ENCODE results near the gene MTRR.
A peak's percentile ranks its signal among the peaks of the same experiment; 100 is the strongest.

MTRR gene

DNA sequence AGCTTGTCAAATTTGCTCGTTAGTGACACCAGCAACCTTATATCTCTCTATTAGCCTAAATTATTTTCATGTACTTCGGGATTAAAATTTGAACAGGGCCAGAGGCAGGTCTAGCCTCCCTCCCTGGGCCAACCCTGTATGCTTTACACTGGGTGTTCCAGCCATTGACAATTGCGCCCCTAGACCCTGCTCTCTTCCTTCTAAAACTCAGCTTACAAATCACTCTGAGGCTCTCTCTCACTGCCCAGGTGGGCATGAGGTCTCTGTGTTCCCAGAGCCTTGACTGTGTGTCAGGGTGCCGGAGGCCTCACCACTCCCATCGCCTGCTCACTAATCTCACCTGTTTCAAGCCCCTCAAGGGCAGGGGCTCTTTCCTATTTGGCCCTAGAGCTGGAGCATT, 11.6 kb upstream of the MTRR start:
- DNase-seq (ENCODE audit: low spot score) = no peak

DNA sequence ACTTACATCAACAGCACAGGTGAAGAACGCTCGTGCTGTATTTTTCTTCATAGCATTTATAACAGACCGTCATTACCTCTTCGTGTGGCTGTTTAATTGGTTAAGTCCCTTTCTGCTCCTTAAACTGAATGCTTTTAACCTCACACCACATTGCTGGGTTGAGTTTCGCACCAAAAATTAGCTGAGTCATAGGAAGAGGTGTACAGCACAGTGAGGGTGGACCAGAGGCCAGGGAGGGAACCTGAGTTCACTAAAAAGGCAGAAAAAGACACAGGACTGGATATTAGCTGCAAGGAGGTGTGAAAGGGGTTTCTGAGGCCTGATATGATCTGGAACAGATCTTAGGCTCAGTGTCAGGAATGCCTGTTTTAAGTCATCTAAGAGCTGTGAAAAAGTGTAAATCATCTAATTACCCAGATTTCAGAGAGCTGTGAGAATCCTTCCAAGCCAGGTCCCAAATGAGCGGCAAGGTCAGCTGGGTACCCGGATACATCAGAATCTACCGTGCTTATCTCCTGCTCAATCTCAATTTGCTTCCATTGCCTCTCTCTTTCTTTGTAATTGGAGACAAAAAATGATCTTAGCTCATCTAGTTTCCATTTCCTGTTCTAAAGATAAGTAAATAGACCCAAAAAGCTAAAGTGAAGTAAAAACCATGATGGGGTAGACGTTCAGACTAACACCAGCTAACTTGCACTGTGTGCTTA, 10.9 kb upstream of the MTRR start:
- no peak for DNase-seq (ENCODE audit: low spot score)

DNA sequence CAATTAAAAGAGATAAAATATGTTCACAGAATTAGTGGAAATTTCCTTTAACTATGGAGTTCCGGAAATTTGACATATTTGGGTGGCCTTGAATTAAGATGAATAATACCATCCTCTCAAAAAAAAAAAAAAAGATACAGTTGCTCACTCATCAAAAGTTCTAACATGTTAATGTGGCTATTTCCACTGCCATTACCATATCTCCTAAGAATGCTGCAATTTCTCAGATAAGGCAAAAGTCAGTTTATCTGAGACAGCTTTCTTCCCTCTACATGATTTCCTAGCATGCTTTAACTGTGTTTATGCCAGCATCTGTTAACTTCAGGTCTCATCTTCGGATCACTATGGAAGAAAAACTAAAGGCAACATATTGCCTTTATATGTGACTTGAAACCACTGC, 2.8 kb upstream of the MTRR start:
- DNase-seq (ENCODE audit: low spot score) = no peak

DNA sequence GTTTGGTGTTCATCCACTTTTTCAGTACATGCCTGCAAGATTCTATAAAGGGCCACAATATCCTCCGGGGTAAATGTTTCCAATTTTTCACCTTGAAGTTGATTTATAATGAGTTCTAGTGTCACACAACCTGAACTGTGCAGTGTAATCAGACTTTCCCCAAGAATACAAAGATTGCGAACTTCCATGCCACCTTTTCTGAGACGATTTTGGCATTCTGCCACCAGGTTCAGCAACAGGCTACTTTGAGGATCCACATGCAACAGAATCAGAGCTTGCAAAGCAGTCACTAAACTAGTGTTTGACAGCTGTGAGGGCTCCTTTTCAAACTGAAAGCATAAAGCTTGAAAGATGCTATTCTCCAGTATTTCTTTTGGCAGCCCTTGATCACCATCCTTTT, 1.7 kb upstream of the MTRR start:
- no peak for DNase-seq (ENCODE audit: low spot score)

DNA sequence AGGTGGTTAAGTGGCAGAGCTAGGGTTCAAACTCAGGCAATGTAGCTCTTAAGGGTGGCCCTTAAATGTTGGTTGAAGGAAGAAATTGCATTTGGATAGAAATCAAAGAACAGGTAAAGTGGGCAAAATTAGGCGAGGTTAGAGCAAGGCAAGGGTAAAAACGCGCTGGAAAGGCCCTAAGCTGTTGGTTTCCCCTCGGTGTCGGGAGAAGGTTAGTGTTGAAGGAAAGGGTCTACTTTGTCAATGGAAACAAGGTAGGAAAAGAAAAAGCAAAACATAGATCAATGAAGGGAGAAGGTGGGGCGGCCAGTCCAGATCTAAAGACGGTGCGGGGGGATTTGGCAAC, 548 bp upstream of the MTRR start:
- DNase-seq (ENCODE audit: low spot score) = no peak

DNA sequence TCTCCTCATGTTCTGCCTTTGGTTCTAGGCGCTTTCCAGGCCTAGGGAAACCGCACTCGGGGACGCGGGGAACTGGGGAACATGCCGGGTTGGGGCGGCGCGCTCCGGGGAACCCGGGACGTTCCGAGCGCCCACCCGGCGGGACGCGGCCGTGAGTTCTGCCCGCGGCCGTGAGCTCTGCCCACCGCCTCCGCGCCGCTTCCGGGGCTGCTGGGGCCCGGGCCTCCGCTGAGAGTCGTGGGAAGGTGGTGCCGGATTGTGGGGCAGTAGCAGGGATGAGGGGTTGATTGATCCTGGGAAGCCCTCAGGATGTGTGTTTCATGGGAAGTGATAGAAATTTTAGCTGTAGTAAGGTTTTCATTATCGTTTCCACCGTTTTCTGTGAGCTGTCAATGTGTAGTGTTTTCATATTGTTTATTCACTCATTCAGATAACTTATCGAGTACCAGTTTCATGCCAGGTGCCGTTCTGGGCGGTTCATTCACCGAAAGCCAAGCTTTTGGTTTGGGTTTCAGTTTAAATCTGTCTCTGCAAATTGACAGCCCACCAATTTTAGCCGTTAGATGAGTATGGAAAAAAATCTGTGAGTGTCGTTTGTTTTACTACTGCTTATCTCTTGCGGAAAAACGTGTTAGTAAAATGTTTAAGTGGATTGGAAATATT, 657 bp downstream of the MTRR start:
- DNase-seq (ENCODE audit: low spot score) = peak; percentile 53

DNA sequence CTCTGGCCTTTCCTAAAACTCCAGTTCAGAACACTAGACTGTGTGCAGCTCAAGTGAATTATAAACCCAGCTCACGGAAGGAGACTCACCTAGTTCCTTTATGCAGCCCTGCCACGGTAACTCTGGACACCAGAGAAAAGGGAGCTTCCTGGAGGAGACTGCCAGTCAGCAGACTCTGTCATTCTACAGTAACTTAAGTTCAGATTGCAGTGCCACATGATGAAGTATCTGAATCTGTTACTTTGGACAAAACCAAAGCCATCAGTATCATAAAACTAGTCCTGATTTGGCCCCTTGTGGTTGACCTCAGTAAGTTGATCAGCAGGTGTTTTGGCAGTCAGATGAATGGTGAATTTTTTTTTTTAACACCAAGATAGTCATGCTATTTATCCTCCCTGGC, 2.7 kb downstream of the MTRR start:
- no peak for DNase-seq (ENCODE audit: low spot score)

DNA sequence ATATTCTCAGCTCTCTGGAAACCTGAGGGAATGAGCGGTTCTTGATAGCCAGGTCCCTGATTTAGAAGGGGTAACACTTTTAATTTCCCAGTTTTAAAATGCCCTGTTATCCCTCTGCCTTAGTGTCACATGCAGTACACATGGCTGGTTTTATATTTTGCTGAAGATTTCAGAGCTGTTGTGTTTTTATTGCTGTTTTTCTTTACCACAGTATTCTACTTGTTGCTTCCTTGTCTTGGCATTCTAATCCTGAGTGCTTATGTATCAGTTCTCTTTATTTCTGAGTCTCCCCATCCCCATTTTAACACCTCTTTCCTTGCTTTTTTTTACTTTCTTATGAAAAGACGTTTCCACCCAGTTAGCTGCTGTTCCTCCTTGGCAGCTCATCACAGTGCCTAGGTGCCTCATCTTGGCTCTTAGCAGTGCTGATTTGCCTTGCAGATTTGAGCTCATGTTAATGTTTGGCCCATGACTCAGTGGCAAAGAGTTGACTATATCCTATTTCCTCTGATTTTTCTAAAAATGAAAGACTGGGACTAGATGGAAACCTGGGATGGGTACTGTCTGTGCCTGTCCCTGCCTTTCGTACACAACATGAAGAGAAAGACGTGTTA, 3.7 kb downstream of the MTRR start:
- DNase-seq (ENCODE audit: low spot score) = no peak

DNA sequence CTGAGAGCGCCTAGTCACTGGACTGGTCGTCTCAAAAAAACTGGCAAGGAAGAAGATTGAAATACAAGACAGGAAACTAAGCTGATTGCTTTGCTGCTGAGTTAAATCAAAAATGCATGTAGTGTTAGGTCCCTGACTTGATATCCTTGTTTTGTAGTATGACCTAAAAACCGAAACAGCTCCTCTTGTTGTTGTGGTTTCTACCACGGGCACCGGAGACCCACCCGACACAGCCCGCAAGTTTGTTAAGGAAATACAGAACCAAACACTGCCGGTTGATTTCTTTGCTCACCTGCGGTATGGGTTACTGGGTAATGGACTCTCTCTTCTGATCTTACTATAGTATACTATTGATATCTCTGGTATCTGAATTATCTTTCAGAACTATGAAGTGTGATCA, 4.3 kb downstream of the MTRR start:
- DNase-seq (ENCODE audit: low spot score) = no peak

DNA sequence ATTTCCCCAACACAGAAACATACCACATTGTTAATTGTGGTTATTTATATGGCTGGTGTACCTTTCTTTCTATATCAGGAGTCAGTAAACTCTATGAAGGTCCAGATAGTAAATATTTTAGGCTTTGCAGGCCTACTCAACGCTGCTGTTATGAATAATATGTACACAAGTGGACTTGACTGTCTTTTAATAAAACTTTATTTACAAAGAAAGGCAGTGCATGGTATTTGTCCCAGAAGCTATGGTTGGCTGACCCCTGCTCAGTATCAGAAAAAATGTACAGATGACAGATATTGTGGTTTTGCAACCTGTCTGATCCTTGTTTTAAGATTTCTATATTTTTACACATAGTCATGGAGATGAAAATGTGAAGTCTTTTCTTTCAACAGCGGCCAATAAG, 5.7 kb downstream of the MTRR start:
- no peak for DNase-seq (ENCODE audit: low spot score)

DNA sequence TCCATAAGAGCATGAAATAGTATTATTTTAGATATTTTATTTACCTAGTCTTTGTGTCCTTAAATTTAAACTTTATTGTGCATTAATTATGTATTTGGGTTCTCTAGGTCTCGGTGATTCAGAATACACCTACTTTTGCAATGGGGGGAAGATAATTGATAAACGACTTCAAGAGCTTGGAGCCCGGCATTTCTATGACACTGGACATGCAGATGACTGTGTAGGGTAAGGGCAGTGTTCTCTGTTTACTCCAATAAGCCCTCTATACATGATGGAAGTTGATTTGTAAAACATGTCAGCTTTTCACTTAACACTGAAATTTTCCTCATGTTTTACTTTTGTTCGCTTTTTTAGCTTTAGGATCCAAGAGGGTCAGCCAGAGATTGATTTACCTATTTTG, 6.2 kb downstream of the MTRR start:
- no peak for DNase-seq (ENCODE audit: low spot score)

DNA sequence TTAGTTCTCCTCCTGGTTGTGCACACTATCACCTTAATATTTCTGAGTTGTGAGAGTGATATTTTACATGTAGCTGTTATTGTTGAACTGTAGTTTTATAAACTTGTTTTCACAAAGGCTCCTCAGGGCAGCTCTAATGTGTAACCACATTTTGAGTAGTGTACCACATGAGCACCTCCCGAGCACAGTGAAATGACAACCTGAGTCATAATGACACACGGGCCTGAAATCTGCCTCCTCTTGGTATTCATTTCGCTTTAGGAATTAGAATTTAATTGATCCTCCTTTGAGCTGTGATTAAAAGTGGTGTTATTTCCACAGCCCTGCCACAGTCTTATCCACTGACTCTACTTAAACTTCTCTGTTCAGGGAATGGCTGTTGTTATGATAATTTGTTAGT, 7.9 kb downstream of the MTRR start:
- DNase-seq (ENCODE audit: low spot score) = peak; percentile 49

DNA sequence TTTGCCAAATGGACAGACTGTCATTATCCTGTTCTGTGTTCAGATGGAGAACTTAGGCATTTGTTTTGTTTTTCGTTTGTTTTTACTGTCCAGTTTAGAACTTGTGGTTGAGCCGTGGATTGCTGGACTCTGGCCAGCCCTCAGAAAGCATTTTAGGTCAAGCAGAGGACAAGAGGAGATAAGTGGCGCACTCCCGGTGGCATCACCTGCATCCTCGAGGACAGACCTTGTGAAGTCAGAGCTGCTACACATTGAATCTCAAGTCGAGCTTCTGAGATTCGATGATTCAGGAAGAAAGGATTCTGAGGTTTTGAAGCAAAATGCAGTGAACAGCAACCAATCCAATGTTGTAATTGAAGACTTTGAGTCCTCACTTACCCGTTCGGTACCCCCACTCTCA, 8.9 kb downstream of the MTRR start:
- DNase-seq (ENCODE audit: low spot score) = no peak

DNA sequence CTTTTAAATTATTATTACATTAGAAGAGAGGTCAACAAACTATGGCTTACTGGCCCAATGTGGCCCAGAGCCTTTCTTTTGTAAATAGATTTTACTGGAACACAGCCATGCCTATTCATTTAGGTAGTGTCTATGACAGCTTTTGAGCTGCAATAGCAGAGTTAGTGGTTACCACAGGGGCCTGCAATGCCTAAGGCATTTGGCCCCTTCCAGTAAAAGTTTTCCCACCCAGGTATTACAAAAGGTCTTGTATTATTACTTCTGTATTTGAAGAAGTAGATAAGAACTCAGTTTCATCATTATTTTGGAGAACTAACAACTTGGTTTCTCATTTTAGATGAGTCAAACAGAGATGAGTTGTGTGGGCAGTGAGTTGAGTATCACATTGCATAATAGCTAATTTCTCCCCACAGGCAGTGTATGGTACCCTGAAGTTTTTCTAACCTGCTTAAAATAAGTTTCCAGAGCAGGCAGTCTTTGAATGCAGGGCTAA, 9.5 kb downstream of the MTRR start:
- no peak for DNase-seq (ENCODE audit: low spot score)

DNA sequence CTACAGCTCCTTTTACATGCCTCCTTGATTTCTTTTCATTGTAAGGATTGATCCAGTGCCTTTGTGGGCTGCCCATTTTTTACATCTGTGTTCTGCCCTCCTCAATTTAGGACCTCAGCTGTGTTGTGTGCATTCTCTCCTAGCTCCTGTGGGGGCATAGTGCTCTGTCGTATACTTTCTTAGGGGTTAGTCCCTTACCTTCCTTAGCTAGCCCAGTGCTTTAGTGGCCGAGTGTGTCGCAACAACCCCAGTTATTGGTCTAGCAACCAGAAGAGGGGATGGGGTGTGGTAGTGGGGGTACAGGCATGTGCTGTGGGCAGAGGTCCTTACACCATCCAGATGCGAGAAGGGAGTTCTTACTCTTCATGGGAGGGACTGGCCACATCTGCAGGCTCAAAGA, 12.1 kb downstream of the MTRR start:
- no peak for DNase-seq (ENCODE audit: low spot score)

DNA sequence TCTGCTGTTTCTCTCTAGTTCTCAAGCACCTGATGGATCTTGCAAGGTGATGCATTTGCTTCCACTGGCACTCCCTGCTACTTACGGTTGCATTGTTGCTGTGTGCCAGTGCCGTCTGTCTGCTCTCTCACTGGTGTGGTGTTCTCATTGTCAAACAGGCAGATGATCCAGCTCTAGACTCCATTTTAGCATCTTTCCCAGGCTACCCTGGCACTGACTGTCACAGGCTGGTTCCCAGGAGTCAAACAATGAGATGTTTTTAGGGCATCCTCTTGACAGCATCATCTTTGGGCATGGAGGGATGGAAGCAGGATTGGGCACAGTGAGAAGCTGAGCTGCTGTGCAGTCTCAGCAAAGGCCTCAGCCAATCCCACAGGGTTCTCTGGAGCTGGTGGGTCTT, 12.9 kb downstream of the MTRR start:
- no peak for DNase-seq (ENCODE audit: low spot score)

DNA sequence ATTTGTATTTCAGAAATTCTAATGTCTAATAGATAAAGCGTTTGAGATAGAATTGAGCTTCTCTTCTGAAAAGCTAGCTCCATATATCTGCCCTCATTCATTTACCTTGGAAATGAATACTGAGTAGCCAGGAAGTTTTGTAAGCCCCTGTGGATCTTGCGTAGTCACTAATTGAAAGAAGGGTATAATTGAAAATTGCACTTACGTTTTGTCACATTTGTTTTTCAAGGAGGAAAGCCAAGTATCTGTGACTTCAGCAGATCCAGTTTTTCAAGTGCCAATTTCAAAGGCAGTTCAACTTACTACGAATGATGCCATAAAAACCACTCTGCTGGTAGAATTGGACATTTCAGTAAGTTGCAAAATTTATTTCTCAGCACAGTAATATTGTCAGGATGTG, 14.0 kb downstream of the MTRR start:
- DNase-seq (ENCODE audit: low spot score) = no peak

DNA sequence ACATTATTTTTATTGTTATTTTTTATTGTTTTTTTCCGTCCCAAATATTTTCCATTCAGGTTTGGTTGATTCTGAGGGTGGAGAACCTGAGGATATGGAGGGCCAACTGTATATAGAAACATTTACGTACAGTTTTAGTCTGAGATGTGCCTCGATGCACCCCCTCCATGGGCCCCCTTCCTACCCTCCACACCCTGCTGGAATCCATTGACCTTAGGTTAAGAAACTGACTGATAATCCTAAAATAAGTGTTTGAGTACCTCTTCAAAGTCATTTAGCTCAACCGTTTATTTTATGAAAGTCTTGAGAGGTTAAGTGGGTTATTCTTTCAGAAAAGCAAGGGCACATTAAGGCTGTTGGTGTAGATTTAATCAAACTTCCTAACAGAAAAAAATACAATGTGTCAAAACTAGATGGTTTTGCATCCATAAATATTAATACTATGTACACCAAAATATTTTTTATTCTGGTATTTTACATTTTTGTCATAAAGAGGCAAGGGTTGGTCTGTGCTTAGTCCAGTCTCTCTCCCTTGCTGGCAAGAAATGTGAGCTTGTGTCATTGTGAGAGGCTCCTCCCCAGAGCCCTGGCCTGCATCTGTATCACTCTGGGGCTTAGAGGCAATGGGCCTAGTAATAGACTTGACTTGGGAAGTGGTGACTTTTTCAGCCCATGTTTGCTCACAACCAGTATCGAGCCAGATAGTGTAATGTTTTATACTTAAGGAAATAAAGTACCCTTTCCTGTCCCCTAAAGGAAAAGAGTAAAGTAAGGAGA, 15.7 kb downstream of the MTRR start:
- no peak for DNase-seq (ENCODE audit: low spot score)

DNA sequence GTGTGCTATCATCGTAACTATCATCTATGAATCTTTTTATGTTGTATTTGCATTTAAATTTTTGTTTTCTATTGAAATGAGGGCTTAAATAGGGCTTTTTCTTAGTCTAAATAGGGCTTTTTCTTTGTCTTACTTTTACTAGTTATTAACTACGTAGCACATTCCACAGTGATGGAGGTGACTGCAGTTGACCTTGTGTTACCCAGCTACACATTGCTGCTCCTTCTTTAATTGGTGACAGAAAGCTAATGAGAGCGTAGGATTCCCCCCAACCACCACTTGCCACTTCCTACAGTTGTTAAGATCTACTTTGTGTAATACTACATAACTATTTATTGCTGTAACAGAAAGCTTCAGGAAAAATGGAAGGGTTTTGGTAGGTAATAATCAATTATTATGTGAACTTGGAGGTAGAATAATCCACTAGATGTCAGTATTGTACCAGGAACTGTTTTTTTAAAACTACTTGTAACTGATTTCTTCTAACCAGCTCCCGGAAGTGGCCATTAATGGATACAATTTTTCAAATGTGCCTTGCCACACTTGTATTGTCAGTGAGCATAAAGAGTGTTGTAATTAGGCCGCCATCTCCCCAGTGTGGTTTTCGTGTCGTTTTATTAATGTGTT, 18.0 kb downstream of the MTRR start:
- DNase-seq (ENCODE audit: low spot score) = peak; percentile 20

DNA sequence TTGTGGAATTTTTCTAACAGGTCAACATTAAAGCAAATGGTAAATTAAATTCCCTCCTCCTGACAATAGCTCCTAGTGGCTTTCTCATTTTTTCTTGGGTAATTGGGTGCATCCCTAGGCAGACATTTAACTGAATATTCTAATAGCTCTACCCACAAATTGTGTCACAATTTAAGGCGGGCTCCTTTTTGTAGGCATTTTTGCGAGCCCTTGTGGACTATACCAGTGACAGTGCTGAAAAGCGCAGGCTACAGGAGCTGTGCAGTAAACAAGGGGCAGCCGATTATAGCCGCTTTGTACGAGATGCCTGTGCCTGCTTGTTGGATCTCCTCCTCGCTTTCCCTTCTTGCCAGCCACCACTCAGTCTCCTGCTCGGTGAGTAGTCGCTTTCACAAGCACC, 20.0 kb downstream of the MTRR start:
- DNase-seq (ENCODE audit: low spot score) = no peak

DNA sequence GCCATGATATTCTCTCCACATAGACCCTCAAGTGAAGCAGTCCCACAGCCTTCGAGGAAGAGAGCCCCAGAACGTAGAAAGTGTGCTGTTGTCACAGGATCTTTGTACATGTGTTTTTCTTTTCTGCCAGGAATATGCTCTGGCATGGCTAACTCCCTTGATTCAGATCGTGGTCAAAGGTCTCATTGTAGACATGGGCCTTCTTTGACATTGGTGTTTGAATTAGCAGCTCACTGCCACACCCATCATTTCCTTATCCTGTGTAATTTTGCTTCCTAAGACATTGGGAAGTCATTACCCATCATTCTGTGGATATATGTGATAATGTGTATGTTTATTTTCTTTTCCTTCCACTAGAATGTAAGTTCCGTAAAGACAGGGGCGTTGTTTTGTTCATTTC, 25.5 kb downstream of the MTRR start:
- no peak for DNase-seq (ENCODE audit: low spot score)

DNA sequence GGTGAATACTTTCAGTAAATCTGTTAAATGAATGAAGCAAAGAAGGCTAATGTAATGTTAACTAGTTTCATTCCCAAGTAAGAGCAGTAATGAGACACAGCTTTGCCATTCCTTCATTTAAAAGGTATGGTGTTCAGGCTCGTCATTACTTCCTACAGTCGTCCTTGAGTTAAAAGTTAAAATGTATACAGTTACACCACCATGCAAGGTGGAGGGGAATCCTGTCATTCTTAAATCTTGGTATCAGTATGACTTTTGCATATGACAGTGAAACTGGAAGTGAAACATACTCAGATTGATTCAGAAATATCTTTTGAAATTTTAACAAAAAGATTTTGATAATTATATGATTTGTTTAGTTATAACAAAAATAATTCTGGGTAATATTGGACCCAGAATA, 25.9 kb downstream of the MTRR start:
- no peak for DNase-seq (ENCODE audit: low spot score)
